Fibroblast of villous mesenchyme (primary cell): ENCODE results near the gene ARSI. TPM values are rescaled to one million over a fixed set of nuclear protein-coding genes. Genes with fewer than 3 reads are reported as not detected.

Experiments
- DNase-seq: peaks from one replicate; pipeline ENCODE4 v3.0.0-alpha.2; 2010; ENCODE audit warnings: low read depth
- H3K4me3 ChIP-seq: 2 replicates; pipeline ENCODE4 v1.5.1; 2011; ENCODE audit warnings: low read depth, mild to moderate bottlenecking, low read length
- CTCF ChIP-seq: IDR thresholded peaks from 2 replicates; pipeline ENCODE4 v1.5.1; 2012; ENCODE audit warnings: low read depth, mild to moderate bottlenecking, low read length; ENCODE audit not compliant: insufficient read depth
- total RNA-seq: library from RNA; depleted of rRNA; stranded (reverse); fragments of >200 nt; gene quantifications from 2 replicates; pipeline ENCODE4 v1.2.3, GENCODE V29; 2012

Gene ARSI
- total RNA-seq, 1 donor: 13.8 TPM

GRCh38 chr5:150322202-150322601 lies 19.5 kb upstream of the ARSI start:
- TF ChIP-seq CTCF: no peak
- DNase-seq: peak; percentile 67

GRCh38 chr5:150321784-150322183 lies 19.1 kb upstream of the ARSI start:
- DNase-seq: peak; percentile 53
- H3K4me3 ChIP-seq: no peak overlapping the region
- no peak for TF ChIP-seq CTCF

More at GRCh38 chr5:150322202-150322601, 19.5 kb upstream of the ARSI start:
- H3K4me3 ChIP-seq: no peak overlapping the region

- H3K4me3 ChIP-seq: no peak overlapping the region
- DNase-seq: no peak
- TF ChIP-seq CTCF: no peak
Observed at GRCh38 chr5:150321211-150321610, 18.5 kb upstream of the ARSI start.

- TF ChIP-seq CTCF: no peak
- peak; percentile 98 for DNase-seq
- H3K4me3 ChIP-seq: no peak overlapping the region
Observed at GRCh38 chr5:150320044-150320613, 17.4 kb upstream of the ARSI start.

GRCh38 chr5:150319484-150319790 lies 16.7 kb upstream of the ARSI start:
- no peak for TF ChIP-seq CTCF
- no peak for DNase-seq
- H3K4me3 ChIP-seq: no peak overlapping the region

- no peak for TF ChIP-seq CTCF
- no peak overlapping the region for H3K4me3 ChIP-seq
- no peak for DNase-seq
Observed at GRCh38 chr5:150318613-150319483, 16.1 kb upstream of the ARSI start.
